WI38 (cell line): ENCODE results near the gene AKAP11.

Source experiments
- H3K4me3 ChIP-seq: 2 replicates; pipeline ENCODE4 v1.5.1; 2011; ENCODE audit warnings: low read depth, mild to moderate bottlenecking, control low read depth, low read length
- CTCF ChIP-seq: IDR thresholded peaks from 2 replicates; pipeline ENCODE4 v1.5.1; 2012; ENCODE audit warnings: low read depth, mild to moderate bottlenecking, control low read depth, low read length

AKAP11 gene

GRCh38 chr13:42259515-42259914 lies 12.4 kb upstream of the AKAP11 start:
- TF ChIP-seq CTCF: no peak
- no peak overlapping the region for H3K4me3 ChIP-seq

- no peak for TF ChIP-seq CTCF
- H3K4me3 ChIP-seq: no peak overlapping the region
These were observed 10.9 kb upstream of the AKAP11 start for GRCh38 chr13:42260903-42261654.

DNA sequence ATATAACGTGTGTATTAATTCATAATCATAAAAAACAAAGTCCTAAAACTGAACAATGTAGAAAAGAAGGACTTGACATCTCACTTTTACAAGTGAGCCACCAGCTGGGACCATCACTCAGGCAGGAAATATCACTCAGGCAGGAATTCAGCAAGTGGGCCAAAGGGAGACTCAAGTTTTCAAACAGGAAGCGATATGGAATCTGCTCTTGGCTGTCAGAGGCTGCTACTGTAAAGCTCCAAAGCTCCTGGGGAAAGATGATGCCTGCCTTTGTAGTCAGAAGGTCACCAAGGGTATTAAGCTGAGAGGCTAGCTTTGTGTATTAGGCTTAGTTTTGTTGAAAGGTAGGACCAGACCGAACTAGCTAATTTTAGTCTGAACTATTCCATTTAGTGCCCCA lies 5.5 kb upstream of the AKAP11 start:
- no peak for TF ChIP-seq CTCF
- H3K4me3 ChIP-seq: no peak overlapping the region

DNA sequence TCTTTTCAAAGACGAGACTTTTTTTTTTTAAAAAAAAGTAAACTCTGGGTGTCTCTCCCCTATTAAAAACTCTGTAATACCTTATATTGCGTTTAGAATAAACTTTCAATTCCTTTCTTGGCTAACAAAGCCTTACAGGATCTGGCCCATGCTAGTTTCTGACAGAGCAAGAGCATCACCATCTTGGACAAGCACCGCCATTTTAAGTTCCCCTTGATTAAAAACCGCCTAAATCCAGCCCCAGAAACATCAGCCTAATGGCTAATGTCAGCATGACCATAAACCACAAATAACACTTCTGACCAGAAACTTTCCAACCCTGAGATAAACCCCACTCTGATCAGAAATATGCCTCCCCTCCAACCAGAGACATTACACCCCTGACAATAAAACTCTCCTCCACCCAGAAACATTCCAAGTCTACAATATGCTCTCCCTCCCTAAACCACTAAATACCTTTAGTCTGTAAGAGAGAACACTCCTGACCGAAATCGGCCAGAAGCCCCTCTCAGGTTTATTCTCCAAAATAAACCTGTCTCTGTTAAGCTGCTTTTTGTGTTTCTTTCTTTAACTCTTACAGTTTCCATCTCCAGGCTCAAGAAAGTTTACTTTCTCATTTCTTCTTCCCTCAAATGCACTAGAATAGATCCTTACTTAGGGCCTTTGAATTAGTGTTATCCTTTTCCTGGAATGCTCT lies 1.6 kb upstream of the AKAP11 start:
- no peak overlapping the region for H3K4me3 ChIP-seq
- no peak for TF ChIP-seq CTCF

- H3K4me3 ChIP-seq: peak overlapping the region; percentile 86
- TF ChIP-seq CTCF: no peak
These were observed 1.1 kb upstream of the AKAP11 start for GRCh38 chr13:42270857-42271215.

DNA sequence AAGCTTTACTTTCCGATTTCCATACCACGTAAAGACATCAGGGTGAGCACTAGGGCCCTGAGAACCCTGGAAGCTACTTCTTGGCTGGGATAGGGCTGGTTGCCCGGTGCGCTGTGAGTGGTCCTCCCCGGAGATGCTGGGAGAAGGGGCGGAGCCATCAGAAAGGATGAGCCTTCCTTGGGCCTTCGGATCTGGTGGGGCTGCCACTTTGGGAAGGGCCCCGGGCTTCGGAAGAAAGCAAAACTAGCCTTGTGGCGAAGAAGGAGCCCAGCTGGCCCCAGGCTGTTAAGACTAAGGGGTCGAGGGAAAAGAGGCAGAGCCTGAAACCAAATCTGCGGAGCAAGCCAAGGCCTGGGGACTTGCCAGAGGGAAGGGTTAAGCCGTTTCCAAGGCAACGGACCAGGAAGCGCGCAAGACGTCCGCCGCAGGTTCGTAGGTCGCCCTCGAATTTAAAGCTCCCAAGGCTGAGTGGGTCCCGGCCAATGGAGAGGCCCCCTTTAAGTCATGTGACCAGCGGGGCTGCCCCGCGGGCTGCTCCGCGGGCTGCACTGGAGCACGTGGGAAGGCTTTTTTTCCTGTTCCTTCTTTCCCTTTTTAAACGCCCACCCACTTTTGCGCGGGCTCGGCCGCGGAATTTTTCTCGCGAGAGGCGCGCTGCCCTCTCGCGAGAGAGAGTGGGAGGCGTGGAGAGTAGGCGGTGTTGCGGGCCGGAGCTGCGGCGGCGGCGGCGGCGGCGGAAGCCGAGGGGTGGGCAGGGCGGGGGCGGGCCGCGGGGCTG lies 426 bp upstream of the AKAP11 start:
- peak overlapping the region; percentile 86 for H3K4me3 ChIP-seq
- no peak for TF ChIP-seq CTCF

GRCh38 chr13:42272804-42273175 lies 838 bp downstream of the AKAP11 start:
- no peak for TF ChIP-seq CTCF
- peak overlapping the region; percentile 86 for H3K4me3 ChIP-seq
